Activated T-helper 17 cell treated with anti-CD3 and anti-CD28 coated beads, Interleukin-2, amount 50 U/mL, for 72 hours (primary cell): ENCODE results near the gene RMND1. TPM values are rescaled to one million over a fixed set of nuclear protein-coding genes. Genes with fewer than 3 reads are reported as not detected.

Experiments
- ATAC-seq: fragments of 150-1000 bp; cut with Tn5 transposase; replicated peaks from 2 replicates; pipeline ENCODE4 v1.10.0; 2021; ENCODE audit warnings: mild to moderate bottlenecking, moderate library complexity
- H3K27ac Mint-ChIP-seq: one replicate; pipeline ENCODE4 v1.8.0; 2022; ENCODE audit warnings: mixed read lengths
- H3K27me3 Mint-ChIP-seq: one replicate; pipeline ENCODE4 v1.8.0; 2022; ENCODE audit warnings: mixed read lengths
- H3K36me3 Mint-ChIP-seq: one replicate; pipeline ENCODE4 v1.8.0; 2022; ENCODE audit warnings: low read depth, mild to moderate bottlenecking, mixed read lengths
- H3K4me1 Mint-ChIP-seq: one replicate; pipeline ENCODE4 v1.8.0; 2022; ENCODE audit warnings: mixed read lengths
- H3K4me3 Mint-ChIP-seq: one replicate; pipeline ENCODE4 v1.8.0; 2022; ENCODE audit warnings: mild to moderate bottlenecking, mixed read lengths
- H3K9me3 Mint-ChIP-seq: one replicate; pipeline ENCODE4 v1.8.0; 2022; ENCODE audit warnings: mixed read lengths
- total RNA-seq, 2 donors: library from RNA; stranded (reverse); gene quantifications; one replicate each; pipeline ENCODE4 v1.2.3, GENCODE V29; 2022

Gene RMND1
- total RNA-seq, 2 donors from 2014 or later: 22.2 to 23.9 TPM

DNA sequence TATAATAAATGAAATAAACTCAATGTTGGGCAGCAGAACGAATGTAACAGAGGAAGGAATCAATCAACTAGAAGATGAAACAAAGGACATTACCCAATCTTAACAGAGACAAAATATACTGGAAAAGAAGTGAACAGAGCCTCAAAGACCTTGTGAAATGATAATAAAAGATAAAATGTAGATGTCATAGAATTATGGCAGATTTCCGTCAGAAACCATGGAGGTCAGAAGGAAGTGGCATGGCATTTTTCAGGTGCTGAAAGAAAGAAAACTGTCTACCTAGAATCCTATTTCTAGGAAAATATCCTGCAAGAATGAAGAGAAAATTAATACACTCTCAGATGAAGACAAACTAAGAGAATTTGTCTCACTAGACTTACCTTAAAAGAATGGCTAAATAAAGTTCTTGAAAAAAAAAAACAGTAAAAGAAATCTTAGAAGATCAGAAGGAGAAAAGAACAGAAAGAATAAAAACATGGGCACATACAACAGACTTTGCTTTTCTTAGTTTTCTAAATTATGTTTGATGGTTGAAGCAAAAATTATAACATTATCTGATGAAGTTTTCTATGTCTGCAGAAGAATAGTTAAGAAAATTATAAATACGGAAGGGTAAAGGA lies 37.2 kb downstream of the RMND1 start:
- Mint-ChIP-seq H3K27ac (peak overlapping the region; percentile 41), H3K9me3 (no peaks in the 10 kb centered on the region), H3K27me3 (no peaks in the 10 kb centered on the region), H3K36me3 (peaks cover 84% of the 10 kb centered on the region), H3K4me3 (no peak overlapping the region), H3K4me1 (peaks cover 27% of the 10 kb centered on the region)
- no peak for ATAC-seq

DNA sequence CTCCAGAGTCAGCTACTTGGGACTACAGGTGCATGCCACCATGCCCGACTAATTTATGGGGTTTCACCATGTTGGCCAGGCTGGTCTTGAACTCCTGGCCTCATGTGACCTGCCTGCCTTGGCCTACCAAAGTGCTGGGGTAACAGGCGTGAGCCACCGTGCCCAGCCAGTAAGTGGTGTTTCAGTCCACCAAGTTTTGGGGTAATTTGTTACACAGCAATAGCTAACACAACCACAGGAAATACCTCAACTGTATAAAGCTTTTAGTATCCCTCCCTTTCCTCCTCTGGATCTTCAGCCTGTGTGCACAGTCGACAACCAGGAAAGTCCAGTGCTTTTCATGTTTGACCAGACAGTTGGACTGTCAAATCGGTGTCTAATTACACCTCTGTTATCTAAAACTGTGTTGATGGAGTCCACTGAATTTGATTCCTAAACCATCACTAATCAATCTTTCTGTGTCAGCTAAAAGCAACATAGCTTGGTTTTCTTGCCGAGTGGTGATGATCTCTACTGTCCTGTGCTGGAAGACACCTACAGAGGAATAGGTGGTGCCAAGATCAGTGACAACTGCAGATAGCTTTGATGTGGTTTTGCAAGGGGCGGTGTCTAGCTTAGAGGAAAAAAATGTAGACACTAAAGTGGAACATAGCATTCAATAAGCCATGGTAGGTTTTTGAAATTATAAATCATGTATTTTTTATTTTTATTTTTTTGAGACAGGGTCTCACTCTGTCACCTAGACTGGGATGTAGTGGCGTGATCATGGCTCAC lies 38.4 kb downstream of the RMND1 start:
- ATAC-seq: peak; percentile 88
- Mint-ChIP-seq H3K36me3 (peaks cover 85% of the 10 kb centered on the region), H3K9me3 (no peaks in the 10 kb centered on the region), H3K27ac (peak overlapping the region; percentile 68), H3K4me1 (peaks cover 31% of the 10 kb centered on the region), H3K4me3 (peak overlapping the region; percentile 39), H3K27me3 (no peaks in the 10 kb centered on the region)

DNA sequence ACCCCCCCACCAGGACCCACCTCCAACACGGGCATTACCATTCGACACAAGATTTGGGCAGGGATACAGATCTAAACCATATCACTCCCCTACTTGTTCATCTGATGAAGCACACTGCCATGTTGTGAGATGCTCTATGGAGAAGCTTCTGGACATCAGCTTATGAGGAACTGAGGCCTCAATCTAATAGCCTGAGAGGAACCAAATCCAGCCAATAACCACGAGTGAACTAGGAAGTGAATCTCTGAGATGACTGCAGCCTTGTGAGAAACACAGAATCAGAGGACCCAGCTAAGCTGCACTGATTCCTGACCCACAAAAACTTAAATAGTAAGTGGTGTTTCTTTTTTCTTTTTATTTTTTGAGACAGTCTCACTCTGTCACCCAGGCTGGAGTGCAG lies 39.0 kb downstream of the RMND1 start:
- H3K4me3 Mint-ChIP-seq: no peak overlapping the region
- no peaks in the 10 kb centered on the region for H3K27me3 Mint-ChIP-seq
- ATAC-seq: no peak
- H3K4me1 Mint-ChIP-seq: peaks cover 31% of the 10 kb centered on the region
- no peaks in the 10 kb centered on the region for H3K9me3 Mint-ChIP-seq
- peaks cover 85% of the 10 kb centered on the region for H3K36me3 Mint-ChIP-seq
- peak overlapping the region; percentile 77 for H3K27ac Mint-ChIP-seq

DNA sequence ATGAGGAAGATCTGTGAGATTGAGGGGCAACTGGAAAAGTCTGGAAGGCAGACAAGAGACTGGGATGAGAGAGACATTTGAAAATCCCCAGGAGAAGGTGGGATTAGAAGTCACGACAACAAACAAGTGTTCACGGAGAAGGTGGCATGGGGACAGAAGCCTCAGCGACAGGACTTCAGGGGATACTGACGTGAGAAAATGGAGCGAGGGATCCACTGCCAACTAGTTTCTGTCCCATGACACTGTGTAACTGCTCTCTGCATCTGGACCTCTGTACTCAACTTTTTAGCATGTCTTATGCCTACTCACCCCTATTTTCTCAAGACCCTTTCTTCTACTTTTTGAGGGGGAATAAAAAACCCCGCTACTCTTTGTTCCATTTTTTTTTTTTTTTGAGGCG lies 42.2 kb downstream of the RMND1 start:
- Mint-ChIP-seq H3K27me3 (no peaks in the 10 kb centered on the region), H3K4me3 (no peak overlapping the region), H3K27ac (peak overlapping the region; percentile 32), H3K36me3 (peaks cover 92% of the 10 kb centered on the region), H3K4me1 (peaks cover 28% of the 10 kb centered on the region), H3K9me3 (no peaks in the 10 kb centered on the region)
- ATAC-seq: no peak

- H3K27me3 Mint-ChIP-seq: no peaks in the 10 kb centered on the region
- H3K36me3 Mint-ChIP-seq: peaks cover 92% of the 10 kb centered on the region
These were observed 42.7 kb downstream of the RMND1 start for GRCh38 chr6:151409260-151409659.

GRCh38 chr6:151408858-151409257 lies 43.1 kb downstream of the RMND1 start:
- no peaks in the 10 kb centered on the region for H3K9me3 Mint-ChIP-seq
- peaks cover 92% of the 10 kb centered on the region for H3K36me3 Mint-ChIP-seq
- no peak overlapping the region for H3K4me3 Mint-ChIP-seq
- H3K4me1 Mint-ChIP-seq: peaks cover 20% of the 10 kb centered on the region
- peak overlapping the region; percentile 32 for H3K27ac Mint-ChIP-seq
- no peaks in the 10 kb centered on the region for H3K27me3 Mint-ChIP-seq
- ATAC-seq: no peak

More at GRCh38 chr6:151409260-151409659, 42.7 kb downstream of the RMND1 start:
- Mint-ChIP-seq H3K9me3 (no peaks in the 10 kb centered on the region), H3K27ac (peak overlapping the region; percentile 32), H3K4me1 (peaks cover 24% of the 10 kb centered on the region), H3K4me3 (no peak overlapping the region)
- ATAC-seq: no peak

DNA sequence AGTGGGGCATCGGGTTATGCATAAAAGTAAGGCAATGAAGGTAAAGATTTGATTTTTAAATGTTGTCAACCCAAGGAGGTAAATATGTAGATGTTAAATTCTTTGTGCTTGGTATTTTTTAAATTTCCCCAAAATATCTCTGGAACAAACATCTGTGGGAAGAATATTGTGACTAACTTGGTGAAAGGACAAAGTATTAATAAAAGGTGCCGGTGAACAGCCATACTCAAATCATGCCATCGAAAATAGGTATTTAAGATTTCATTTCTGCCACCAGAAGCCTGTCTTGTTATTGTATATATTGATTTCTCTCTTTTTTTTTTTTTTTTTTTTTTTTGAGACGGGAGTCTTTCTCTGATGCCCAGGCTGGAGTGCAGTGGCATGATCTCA lies 48.0 kb downstream of the RMND1 start:
- Mint-ChIP-seq H3K9me3 (no peaks in the 10 kb centered on the region), H3K4me3 (no peak overlapping the region), H3K4me1 (peaks cover 11% of the 10 kb centered on the region), H3K27ac (peak overlapping the region; percentile 49), H3K27me3 (no peaks in the 10 kb centered on the region), H3K36me3 (peaks cover 79% of the 10 kb centered on the region)
- ATAC-seq: no peak

GRCh38 chr6:151402228-151402627 lies 49.7 kb downstream of the RMND1 start:
- ATAC-seq: no peak
- Mint-ChIP-seq H3K27me3 (no peaks in the 10 kb centered on the region), H3K27ac (no peak overlapping the region), H3K4me3 (no peak overlapping the region), H3K36me3 (peaks cover 80% of the 10 kb centered on the region), H3K9me3 (no peaks in the 10 kb centered on the region), H3K4me1 (peaks cover 15% of the 10 kb centered on the region)

DNA sequence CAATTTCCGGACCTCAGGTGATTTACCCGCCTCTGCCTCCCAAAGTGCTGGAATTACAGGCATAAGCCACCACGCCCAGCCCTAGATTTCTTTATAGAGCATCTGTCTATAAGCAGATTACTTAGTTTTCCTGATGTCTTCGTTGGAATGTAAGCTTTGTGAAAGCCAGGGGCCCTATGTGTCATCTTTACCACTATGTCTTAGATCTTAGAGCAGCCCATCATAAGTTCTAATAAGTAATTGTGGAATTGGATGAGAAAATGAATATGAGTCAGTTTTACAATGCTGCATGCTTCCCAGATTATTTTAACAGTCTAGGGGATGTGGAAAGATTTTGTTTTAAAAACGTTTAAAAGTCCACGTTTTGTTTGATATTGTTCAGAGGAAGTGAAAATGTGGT lies 51.5 kb downstream of the RMND1 start:
- peaks cover 76% of the 10 kb centered on the region for H3K36me3 Mint-ChIP-seq
- H3K27me3 Mint-ChIP-seq: no peaks in the 10 kb centered on the region
- H3K9me3 Mint-ChIP-seq: no peaks in the 10 kb centered on the region
- peaks cover 21% of the 10 kb centered on the region for H3K4me1 Mint-ChIP-seq
- peak overlapping the region; percentile 58 for H3K27ac Mint-ChIP-seq
- peak overlapping the region; percentile 52 for H3K4me3 Mint-ChIP-seq
- ATAC-seq: no peak

- H3K9me3 Mint-ChIP-seq: no peaks in the 10 kb centered on the region
- H3K27ac Mint-ChIP-seq: no peak overlapping the region
- ATAC-seq: peak; percentile 38
- H3K27me3 Mint-ChIP-seq: no peaks in the 10 kb centered on the region
- peak overlapping the region; percentile 15 for H3K4me3 Mint-ChIP-seq
- H3K4me1 Mint-ChIP-seq: peaks cover 25% of the 10 kb centered on the region
- H3K36me3 Mint-ChIP-seq: peaks cover 75% of the 10 kb centered on the region
These were observed 52.2 kb downstream of the RMND1 start for GRCh38 chr6:151399679-151400078.

- no peak for ATAC-seq
- Mint-ChIP-seq H3K27me3 (no peaks in the 10 kb centered on the region), H3K9me3 (no peaks in the 10 kb centered on the region), H3K36me3 (peaks cover 60% of the 10 kb centered on the region), H3K4me1 (peaks cover 42% of the 10 kb centered on the region), H3K4me3 (peak overlapping the region; percentile 99), H3K27ac (peak overlapping the region; percentile 99)
These were observed 58.5 kb downstream of the RMND1 start for GRCh38 chr6:151393410-151393809.

DNA sequence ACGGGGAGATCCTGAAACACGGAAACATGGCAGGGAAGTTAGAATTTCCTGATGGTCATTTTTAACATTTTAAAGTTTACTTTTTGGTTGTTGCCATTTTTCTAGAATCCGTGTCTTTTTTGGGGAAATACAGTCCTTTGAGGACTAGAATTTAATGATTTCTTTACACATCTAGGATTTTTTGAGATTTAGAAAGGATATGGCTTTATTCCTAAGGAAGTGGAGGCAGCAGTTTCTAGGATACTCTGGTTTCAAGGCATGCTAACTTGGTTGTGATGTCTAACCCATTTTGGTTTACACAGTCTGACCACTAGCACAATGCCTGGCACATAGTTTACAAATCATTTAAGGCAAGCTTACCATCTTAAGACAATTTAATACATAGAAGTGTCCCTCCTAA lies 59.5 kb downstream of the RMND1 start:
- H3K27ac Mint-ChIP-seq: peak overlapping the region; percentile 99
- peaks cover 53% of the 10 kb centered on the region for H3K36me3 Mint-ChIP-seq
- peaks cover 37% of the 10 kb centered on the region for H3K4me1 Mint-ChIP-seq
- H3K27me3 Mint-ChIP-seq: no peaks in the 10 kb centered on the region
- peak overlapping the region; percentile 99 for H3K4me3 Mint-ChIP-seq
- no peak for ATAC-seq
- no peaks in the 10 kb centered on the region for H3K9me3 Mint-ChIP-seq

GRCh38 chr6:151391471-151392413 lies 60.2 kb downstream of the RMND1 start, which contains the start of gene ZBTB2:
Gene ZBTB2 (minus strand): TSS chr6:151391559. CDS start chr6:151373637, 17,922 bp downstream.
- Mint-ChIP-seq H3K4me1 (peaks cover 33% of the 10 kb centered on the region), H3K27ac (peak within 1 kb of the TSS; percentile 99), H3K27me3 (no peaks in the 10 kb centered on the region), H3K4me3 (peak within 1 kb of the TSS; percentile 99), H3K9me3 (no peaks in the 10 kb centered on the region), H3K36me3 (peaks cover 51% of the 10 kb centered on the region)
- ATAC-seq: no peak

GRCh38 chr6:151390851-151391470 lies 61.0 kb downstream of the RMND1 start:
- Mint-ChIP-seq H3K4me3 (peak overlapping the region; percentile 98), H3K27me3 (no peaks in the 10 kb centered on the region), H3K9me3 (no peaks in the 10 kb centered on the region), H3K4me1 (peaks cover 28% of the 10 kb centered on the region), H3K27ac (no peak overlapping the region), H3K36me3 (peaks cover 47% of the 10 kb centered on the region)
- ATAC-seq: peak; percentile 7
